Left ventricle myocardium inferior (tissue), 1 donor: ENCODE measurements around the gene ECI1. TPM values are rescaled to one million over a fixed set of nuclear protein-coding genes. Genes with fewer than 3 reads are reported as not detected.

Experiments used
- DNase-seq: peaks from one replicate; pipeline ENCODE4 v3.0.0-alpha.2; 2020
- H3K27ac ChIP-seq: fragments of 200-600 bp; replicated peaks from 2 replicates; pipeline ENCODE4 v1.8.0; 2021
- H3K27me3 ChIP-seq: fragments of 200-600 bp; 2 replicates; pipeline ENCODE4 v1.8.0; 2021; ENCODE audit warnings: low read depth
- H3K36me3 ChIP-seq: fragments of 200-600 bp; 2 replicates; pipeline ENCODE4 v1.8.0; 2021
- H3K4me1 ChIP-seq: fragments of 200-600 bp; 2 replicates; pipeline ENCODE4 v1.8.0; 2021
- H3K4me3 ChIP-seq: fragments of 200-600 bp; 2 replicates; pipeline ENCODE4 v1.8.0; 2021; ENCODE audit warnings: mild to moderate bottlenecking, moderate library complexity
- H3K9me3 ChIP-seq: fragments of 200-600 bp; replicated peaks from 2 replicates; pipeline ENCODE4 v1.8.0; 2021
- CTCF ChIP-seq: fragments of 200-600 bp; IDR thresholded peaks from 2 replicates; pipeline ENCODE4 v1.8.0; 2021; ENCODE audit warnings: antibody characterized with exemption, mild to moderate bottlenecking, borderline replicate concordance
- intact Hi-C: fragments of 100-400 bp; cut with micrococcal nuclease; formaldehyde crosslinking; loops from one replicate; pipeline ENCODE4 v1.11.0; 2022
- total RNA-seq: library from RNA; stranded (reverse); fragmentation: NEBNext Ultra II Directional; extraction: Animal tissue kit (Norgen Biotek cat#: 25700); gene quantifications from one replicate; pipeline ENCODE4 v1.2.1, GENCODE V29; 2021
- donor health status: DM: no; HTN: yes; CAD: no; lungs with severe emphysema.

The ECI1 gene
- total RNA-seq, 1 donor from 2014 or later: 165 TPM

- peaks cover 8% of the 10 kb centered on the region for H3K27me3 ChIP-seq
- no peak for TF ChIP-seq CTCF
- H3K9me3 ChIP-seq: no peaks in the 10 kb centered on the region
- no peak for DNase-seq
- peaks cover 16% of the 10 kb centered on the region for H3K4me1 ChIP-seq
- peaks cover 86% of the 10 kb centered on the region for H3K36me3 ChIP-seq
- no peak overlapping the region for H3K27ac ChIP-seq
- intact Hi-C loops: no loop called here
- no peak overlapping the region for H3K4me3 ChIP-seq
Measured at GRCh38 chr16:2231016-2231931, 20.1 kb downstream of the ECI1 start.

- DNase-seq: no peak
- Histone ChIP-seq H3K27ac (no peak overlapping the region), H3K27me3 (peaks cover 1% of the 10 kb centered on the region), H3K9me3 (no peaks in the 10 kb centered on the region), H3K4me1 (peaks cover 20% of the 10 kb centered on the region), H3K4me3 (no peak overlapping the region), H3K36me3 (peaks cover 80% of the 10 kb centered on the region)
- intact Hi-C loops: no loop called here
- TF ChIP-seq CTCF: no peak
Measured at GRCh38 chr16:2230376-2230775, 21.0 kb downstream of the ECI1 start.

GRCh38 chr16:2229632-2230250, 21.6 kb downstream of the ECI1 start:
- DNase-seq: no peak
- Histone ChIP-seq H3K27me3 (no peaks in the 10 kb centered on the region), H3K4me3 (no peak overlapping the region), H3K36me3 (peaks cover 74% of the 10 kb centered on the region), H3K4me1 (peaks cover 26% of the 10 kb centered on the region), H3K9me3 (no peaks in the 10 kb centered on the region), H3K27ac (no peak overlapping the region)
- no peak for TF ChIP-seq CTCF
- intact Hi-C loops: no loop called here

- intact Hi-C loops: no loop called here
- no peaks in the 10 kb centered on the region for H3K27me3 ChIP-seq
- peaks cover 67% of the 10 kb centered on the region for H3K36me3 ChIP-seq
- TF ChIP-seq CTCF: no peak
- DNase-seq: no peak
- no peaks in the 10 kb centered on the region for H3K9me3 ChIP-seq
- H3K4me1 ChIP-seq: peaks cover 33% of the 10 kb centered on the region
- no peak overlapping the region for H3K4me3 ChIP-seq
- no peak overlapping the region for H3K27ac ChIP-seq
Measured at GRCh38 chr16:2229091-2229490, 22.3 kb downstream of the ECI1 start.

GRCh38 chr16:2228161-2228824, 23.1 kb downstream of the ECI1 start:
- H3K4me3 ChIP-seq: no peak overlapping the region
- intact Hi-C loops: no loop called here
- H3K27me3 ChIP-seq: no peaks in the 10 kb centered on the region
- H3K27ac ChIP-seq: no peak overlapping the region
- no peak for DNase-seq
- H3K36me3 ChIP-seq: peaks cover 59% of the 10 kb centered on the region
- TF ChIP-seq CTCF: no peak
- no peaks in the 10 kb centered on the region for H3K9me3 ChIP-seq
- peaks cover 39% of the 10 kb centered on the region for H3K4me1 ChIP-seq
